ENCODE data around the gene TMEM63B. TPM values are rescaled to one million over a fixed set of nuclear protein-coding genes. Genes with fewer than 3 reads are reported as not detected.
A peak's percentile ranks its signal among the peaks of the same experiment; 100 is the strongest.

TMEM63B gene
- total RNA-seq, 1 experiment from 2014 or later = 22.6 TPM

GRCh38 chr6:44157152-44157521 is 29.8 kb downstream of the TMEM63B start:
- Mint-ChIP-seq H3K27me3 (ENCODE audit: insufficient read depth, unreplicated experiment) (no peaks in the 10 kb centered on the region), H3K27ac (ENCODE audit: low read depth, unreplicated experiment) (no peak overlapping the region), H3K4me3 (ENCODE audit: unreplicated experiment) (no peak overlapping the region), H3K9me3 (ENCODE audit: unreplicated experiment) (no peaks in the 10 kb centered on the region), H3K36me3 (ENCODE audit: insufficient read depth, unreplicated experiment) (peaks cover 12% of the 10 kb centered on the region), H3K4me1 (ENCODE audit: insufficient read depth, unreplicated experiment) (peaks cover 10% of the 10 kb centered on the region)
- POLR2A ChIA-PET = interaction anchor here (0.6 to 1.3 kb wide), 2 partner anchors 11 to 99 kb away, joined by 3 to 4 read pairs; no protein-coding TSS in a partner anchor
- CTCF ChIA-PET = interaction anchor here (0.5 to 1.1 kb wide), 5 partner anchors 9 to 57 kb away, joined by 3 to 4 read pairs (median 3); no protein-coding TSS in a partner anchor
- no peak for DNase-seq (ENCODE audit: unreplicated experiment)
- BruUV-seq (replicated peaks) = no TSS peak
- no peak for TF ChIP-seq CTCF (IDR thresholded peaks at IDR 0.05; ENCODE audit: unreplicated experiment)
- intact Hi-C loops (cut with micrococcal nuclease) = no loop called here

GRCh38 chr6:44158770-44159228 is 31.4 kb downstream of the TMEM63B start, which contains the start of gene CAPN11:
TSS of gene CAPN11 (plus strand) at chr6:44158820. CDS start at chr6:44158849, 29 bp downstream.
- no peak within 1 kb of the TSS for H3K27ac Mint-ChIP-seq (ENCODE audit: low read depth, unreplicated experiment)
- ChIA-PET POLR2A (interaction anchor here (0.9 kb wide), 1 partner anchor 8 kb away, joined by 5 read pairs; no protein-coding TSS in a partner anchor), CTCF (no interaction called here)
- no peaks in the 10 kb centered on the region for H3K27me3 Mint-ChIP-seq (ENCODE audit: insufficient read depth, unreplicated experiment)
- H3K4me3 Mint-ChIP-seq (ENCODE audit: unreplicated experiment) = no peak within 1 kb of the TSS
- peaks cover 5% of the 10 kb centered on the region for H3K36me3 Mint-ChIP-seq (ENCODE audit: insufficient read depth, unreplicated experiment)
- intact Hi-C loops (cut with micrococcal nuclease) = no loop called here
- peaks cover 16% of the 10 kb centered on the region for H3K4me1 Mint-ChIP-seq (ENCODE audit: insufficient read depth, unreplicated experiment)
- DNase-seq (ENCODE audit: unreplicated experiment) = no peak
- TF ChIP-seq CTCF (IDR thresholded peaks at IDR 0.05; ENCODE audit: unreplicated experiment) = no peak
- H3K9me3 Mint-ChIP-seq (ENCODE audit: unreplicated experiment) = no peaks in the 10 kb centered on the region
- BruUV-seq (replicated peaks) = no TSS peak

GRCh38 chr6:44161997-44162338 is 34.6 kb downstream of the TMEM63B start:
- no TSS peak for BruUV-seq (replicated peaks)
- intact Hi-C loops (cut with micrococcal nuclease) = no loop called here
- no peak overlapping the region for H3K27ac Mint-ChIP-seq (ENCODE audit: low read depth, unreplicated experiment)
- CTCF ChIA-PET = interaction anchor here (0.6 to 5.3 kb wide), 10 partner anchors 9 to 666 kb away, joined by 3 to 31 read pairs (median 4); partner anchors contain the start of gene SLC35B2
- H3K4me3 Mint-ChIP-seq (ENCODE audit: unreplicated experiment) = no peak overlapping the region
- no peaks in the 10 kb centered on the region for H3K36me3 Mint-ChIP-seq (ENCODE audit: insufficient read depth, unreplicated experiment)
- no peak for TF ChIP-seq CTCF (IDR thresholded peaks at IDR 0.05; ENCODE audit: unreplicated experiment)
- peaks cover 16% of the 10 kb centered on the region for H3K4me1 Mint-ChIP-seq (ENCODE audit: insufficient read depth, unreplicated experiment)
- peak; percentile 64 for DNase-seq (ENCODE audit: unreplicated experiment)
- no peaks in the 10 kb centered on the region for H3K9me3 Mint-ChIP-seq (ENCODE audit: unreplicated experiment)
- H3K27me3 Mint-ChIP-seq (ENCODE audit: insufficient read depth, unreplicated experiment) = peaks cover 23% of the 10 kb centered on the region
- POLR2A ChIA-PET = interaction anchor here (0.8 to 1.6 kb wide), 3 partner anchors 10 to 95 kb away, joined by 3 to 4 read pairs (median 3); no protein-coding TSS in a partner anchor

GRCh38 chr6:44162876-44163625 is 35.7 kb downstream of the TMEM63B start:
- intact Hi-C loops (cut with micrococcal nuclease) = no loop called here
- no TSS peak for BruUV-seq (replicated peaks)
- Mint-ChIP-seq H3K4me1 (ENCODE audit: insufficient read depth, unreplicated experiment) (peaks cover 16% of the 10 kb centered on the region), H3K27me3 (ENCODE audit: insufficient read depth, unreplicated experiment) (peaks cover 23% of the 10 kb centered on the region), H3K4me3 (ENCODE audit: unreplicated experiment) (no peak overlapping the region), H3K27ac (ENCODE audit: low read depth, unreplicated experiment) (no peak overlapping the region), H3K9me3 (ENCODE audit: unreplicated experiment) (no peaks in the 10 kb centered on the region), H3K36me3 (ENCODE audit: insufficient read depth, unreplicated experiment) (no peaks in the 10 kb centered on the region)
- TF ChIP-seq CTCF (IDR thresholded peaks at IDR 0.05; ENCODE audit: unreplicated experiment) = no peak
- no peak for DNase-seq (ENCODE audit: unreplicated experiment)
- ChIA-PET POLR2A (interaction anchor here (1.1 to 1.6 kb wide), 2 partner anchors 12 to 13 kb away, joined by 3 read pairs; no protein-coding TSS in a partner anchor), CTCF (interaction anchor here (0.6 to 5.3 kb wide), 6 partner anchors 9 to 667 kb away, joined by 3 to 31 read pairs (median 4); partner anchors contain the start of gene SLC35B2)

All from MCF 10A (cell line).